ENCODE data around the gene SF3B3.

- TF ChIP-seq NFE2L2 (IDR thresholded peaks at IDR 0.05; ENCODE audit: low read length) (no peak), SP1 (IDR thresholded peaks at IDR 0.05) (no peak), SP1 (CRISPR knock-in tag; IDR thresholded peaks at IDR 0.05) (no peak), ARNT2 (CRISPR knock-in tag; IDR thresholded peaks at IDR 0.05; ENCODE audit: low read depth) (no peak), ZFYVE20 (CRISPR knock-in tag; IDR thresholded peaks at IDR 0.05; ENCODE audit: borderline replicate concordance, low read depth) (no peak), RFX5 (IDR thresholded peaks at IDR 0.05; ENCODE audit: low read depth, low read length) (no peak), NCOA1 (CRISPR knock-in tag; IDR thresholded peaks at IDR 0.05) (no peak), ZBTB49 (CRISPR knock-in tag; IDR thresholded peaks at IDR 0.05; ENCODE audit: borderline replicate concordance) (no peak), CTCF (CRISPR knock-in tag; IDR thresholded peaks at IDR 0.05) (no peak), FOXA3 (CRISPR knock-in tag; IDR thresholded peaks at IDR 0.05) (no peak), ZNF274 (CRISPR knock-in tag; IDR thresholded peaks at IDR 0.05) (no peak), NKX3-1 (CRISPR knock-in tag; IDR thresholded peaks at IDR 0.05) (no peak), YY1 (IDR thresholded peaks at IDR 0.05; ENCODE audit: insufficient read depth, insufficient replicate concordance, low read depth, low read length) (no peak), EZH2 (conservative IDR thresholded peaks at IDR 0.05; ENCODE audit: low read depth, low read length) (no peak)
Observed at GRCh38 chr16:70490261-70490660, 33.4 kb upstream of the SF3B3 start.
